Effector CD8-positive, alpha-beta T cell (primary cell): ENCODE data around the gene PNMA8C.
"Not testable (repeated sequence)": the region's sequence is repeated elsewhere in the genome, so short reads cannot be mapped to it uniquely, and the experiment has no call there.

Experiments used
- DNase-seq: peaks from one replicate; lab custom pipeline; 2025; lab: John Stamatoyannopoulos, UW

PNMA8C gene

DNA sequence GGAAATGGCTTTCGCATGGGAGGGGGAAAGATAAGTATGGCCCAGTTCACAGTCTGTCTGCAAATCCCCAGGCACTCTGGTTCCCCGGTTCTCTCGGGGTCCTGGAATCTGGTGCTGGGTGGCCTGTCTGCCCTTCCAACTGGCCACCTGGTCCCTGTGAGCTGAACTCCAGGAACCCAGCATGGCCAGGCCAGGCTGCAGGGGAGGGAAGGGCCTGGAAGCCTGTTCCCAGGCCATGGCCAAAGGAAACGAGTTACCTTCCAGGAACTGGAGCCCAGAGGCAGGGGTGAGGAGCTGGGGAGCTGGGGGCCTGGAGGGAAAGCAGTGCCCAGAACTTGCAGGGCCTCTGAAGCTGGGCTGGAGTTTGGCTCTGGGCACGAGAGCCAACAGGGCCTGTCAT, 19.1 kb upstream of the PNMA8C start:
- DNase-seq, result no peak

DNA sequence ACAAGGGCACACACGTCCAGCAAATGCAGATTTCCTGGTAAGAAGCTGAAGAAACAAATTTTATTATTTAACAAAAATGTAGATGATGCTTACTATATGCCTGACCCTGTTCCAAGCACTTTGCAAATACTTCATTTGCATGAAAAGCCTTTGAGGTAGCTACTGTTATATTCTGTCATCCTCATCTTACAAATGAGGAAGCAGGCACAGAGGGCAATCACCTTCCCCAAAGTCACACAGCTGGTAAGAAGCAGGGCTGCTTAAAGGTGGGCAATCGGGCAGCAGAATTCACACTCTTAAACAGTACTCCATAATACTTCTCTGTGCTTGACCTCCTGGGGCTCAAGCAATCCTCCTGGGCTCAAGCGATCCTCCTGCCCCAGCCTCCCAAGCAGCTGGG, 18.3 kb upstream of the PNMA8C start:
- no peak for DNase-seq

DNA sequence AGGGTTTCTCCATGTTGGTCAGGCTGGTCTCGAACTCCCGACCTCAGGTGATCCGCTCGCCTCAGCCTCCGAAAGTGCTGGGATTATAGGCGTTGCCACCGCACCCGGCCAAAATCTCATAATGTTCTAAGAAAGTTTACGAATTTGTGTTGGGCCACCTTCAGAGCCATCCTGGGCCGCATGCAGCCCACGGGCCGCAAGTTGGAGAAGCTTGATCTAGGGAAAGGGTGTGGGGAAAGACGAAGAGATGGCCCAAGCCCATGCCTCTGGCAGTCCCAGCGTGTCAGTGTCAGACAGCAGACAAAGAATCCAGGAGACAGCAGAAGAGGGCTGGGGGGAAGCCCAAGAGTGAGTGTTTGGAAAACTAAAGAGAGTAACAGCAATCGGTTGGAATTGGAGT, 17.3 kb upstream of the PNMA8C start:
- no peak for DNase-seq

DNA sequence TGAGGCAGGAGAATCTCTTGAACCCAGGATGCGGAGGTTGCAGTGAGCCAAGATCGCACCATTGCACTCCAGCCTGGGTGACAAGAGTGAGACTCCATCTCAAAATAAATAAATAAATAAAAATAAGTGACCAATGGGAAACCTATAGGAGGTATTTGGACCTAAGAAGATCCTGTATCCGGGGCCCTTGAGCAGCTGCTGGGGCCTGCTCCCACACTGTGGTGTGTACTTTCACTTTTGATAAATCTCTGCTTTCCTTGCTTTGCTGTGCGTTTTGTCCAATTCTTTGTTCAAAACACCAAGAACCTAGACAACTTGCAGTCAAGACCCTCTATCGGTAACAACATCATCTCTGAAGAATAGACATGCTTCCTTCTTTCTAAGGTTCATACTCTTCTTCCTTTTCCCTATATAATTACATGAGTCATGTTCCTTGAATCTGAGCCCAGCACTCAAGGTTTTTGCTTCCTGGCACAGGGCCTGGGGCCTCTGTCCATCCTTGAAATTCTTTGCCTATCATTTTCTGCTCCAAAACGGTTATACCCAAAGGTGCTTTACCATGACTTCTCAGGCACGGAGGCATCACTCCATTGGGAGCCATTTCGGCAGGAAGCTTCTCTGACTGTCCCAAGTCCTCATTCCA, 14.2 kb upstream of the PNMA8C start:
- DNase-seq, result no peak

DNA sequence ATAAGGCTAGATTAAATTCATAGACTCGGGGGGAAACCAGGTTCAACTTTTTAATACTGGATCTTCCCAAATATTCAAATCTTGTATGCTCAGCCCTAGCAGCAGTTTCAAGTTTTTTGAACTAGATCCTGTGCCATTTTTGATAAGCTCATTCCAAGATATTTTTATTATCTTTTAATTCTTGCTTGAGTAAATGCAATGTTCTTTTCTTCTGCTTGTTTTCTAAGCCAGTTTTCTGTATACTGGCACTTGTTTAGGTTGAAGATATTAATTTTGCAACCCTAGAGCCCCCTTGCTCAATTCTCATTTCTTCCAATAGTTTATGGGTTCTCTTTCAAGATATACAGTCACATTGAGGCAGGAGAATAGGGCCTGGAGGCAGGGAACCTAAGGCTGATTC, 13.1 kb upstream of the PNMA8C start:
- DNase-seq, result no peak

DNA sequence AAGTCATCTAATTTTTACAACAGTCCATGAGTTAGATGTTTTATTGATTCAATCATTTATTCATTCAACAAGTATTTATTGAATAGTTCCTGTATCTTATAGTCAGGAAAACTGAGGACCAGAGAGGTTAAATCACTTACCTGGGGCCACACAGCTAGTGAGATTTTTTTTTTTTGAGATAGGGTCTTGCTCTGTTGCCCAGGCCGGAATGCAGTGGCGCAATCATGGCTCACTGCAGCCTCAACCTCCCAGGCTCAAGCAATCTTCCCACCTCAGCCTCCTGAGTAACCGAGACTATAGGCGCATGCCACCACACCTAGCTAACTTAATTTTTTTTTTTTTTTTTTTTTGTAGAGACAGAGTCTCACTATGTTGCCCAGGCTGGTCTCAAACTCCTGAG, 7.0 kb upstream of the PNMA8C start:
- DNase-seq, result not testable (repeated sequence)

DNA sequence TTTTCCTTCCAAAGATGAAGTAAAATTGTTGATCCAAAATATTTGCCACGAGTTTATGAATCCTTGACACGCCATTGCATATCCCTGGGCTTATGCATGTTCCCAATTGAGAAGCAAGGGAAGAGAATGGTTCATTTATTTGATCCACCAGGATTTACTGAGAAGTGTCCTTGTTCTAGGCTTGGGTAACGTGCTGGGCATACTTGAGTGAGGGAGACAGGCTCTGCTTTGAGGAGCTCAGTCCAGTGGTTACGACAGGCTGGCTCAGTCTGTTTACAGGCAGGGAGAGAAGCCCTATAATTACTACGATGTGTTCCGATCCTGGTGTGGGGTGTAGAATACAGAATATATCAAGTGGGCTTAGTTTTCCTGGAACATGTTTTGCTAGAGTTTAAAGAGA, 6.3 kb upstream of the PNMA8C start:
- DNase-seq, result no peak

DNA sequence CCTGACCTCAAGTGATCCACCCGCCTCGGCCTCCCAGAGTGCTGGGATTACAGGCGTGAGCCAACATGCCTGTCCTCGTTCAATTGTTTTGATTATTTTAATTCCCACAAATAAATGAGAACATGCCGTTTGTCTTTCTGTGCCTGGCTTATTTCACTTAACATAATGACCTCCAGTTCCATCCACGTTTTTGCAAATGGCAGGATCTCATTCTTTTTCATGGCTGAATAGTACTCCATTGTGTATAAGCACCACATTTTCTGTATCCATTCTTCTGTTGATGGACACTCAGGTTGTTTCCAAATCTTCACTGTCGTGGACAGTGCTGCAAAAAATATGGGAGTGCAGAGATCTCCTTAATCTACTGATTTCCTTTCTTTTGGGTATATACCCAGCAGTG, 4.7 kb upstream of the PNMA8C start:
- not testable (repeated sequence) for DNase-seq

DNA sequence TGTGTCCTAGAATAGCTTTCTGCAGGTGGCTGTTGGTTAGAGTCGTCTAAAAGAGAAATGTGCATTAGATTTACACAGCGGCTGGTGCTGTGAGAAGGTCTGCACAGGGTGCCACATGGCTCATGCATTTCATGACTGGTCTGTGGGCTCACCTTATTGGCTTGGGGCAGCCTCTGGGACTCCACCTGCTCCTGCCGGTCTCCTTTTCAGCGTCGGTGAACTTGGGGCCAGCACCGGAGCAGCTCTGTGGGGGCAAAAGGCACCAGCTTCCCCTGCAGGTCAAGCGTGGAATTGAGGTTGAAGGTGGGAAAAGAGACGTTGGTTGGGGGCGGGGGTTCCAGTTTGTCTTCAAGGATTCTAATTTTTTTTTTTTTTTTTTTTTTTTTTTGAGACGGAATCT, 3.1 kb upstream of the PNMA8C start:
- DNase-seq, result no peak

DNA sequence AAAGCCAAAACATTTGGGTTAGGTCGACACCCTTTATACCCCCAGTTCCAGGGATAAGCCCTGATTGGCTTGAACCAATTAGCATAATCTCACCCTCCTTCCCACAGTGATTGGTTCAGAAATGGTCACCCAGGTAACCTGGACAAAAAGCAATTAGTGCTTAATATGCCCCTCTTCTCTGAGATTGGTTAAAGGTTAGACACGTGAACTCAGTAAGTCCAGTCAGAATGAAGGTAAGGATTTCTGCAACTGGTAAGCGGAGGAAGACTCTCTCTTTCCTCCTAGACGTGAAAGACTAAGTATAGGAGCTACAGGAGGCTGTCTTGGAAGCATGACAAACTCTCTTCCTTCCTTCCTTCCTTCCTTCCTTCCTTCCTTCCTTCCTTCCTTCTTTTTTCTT, 1.3 kb upstream of the PNMA8C start:
- no peak for DNase-seq

DNA sequence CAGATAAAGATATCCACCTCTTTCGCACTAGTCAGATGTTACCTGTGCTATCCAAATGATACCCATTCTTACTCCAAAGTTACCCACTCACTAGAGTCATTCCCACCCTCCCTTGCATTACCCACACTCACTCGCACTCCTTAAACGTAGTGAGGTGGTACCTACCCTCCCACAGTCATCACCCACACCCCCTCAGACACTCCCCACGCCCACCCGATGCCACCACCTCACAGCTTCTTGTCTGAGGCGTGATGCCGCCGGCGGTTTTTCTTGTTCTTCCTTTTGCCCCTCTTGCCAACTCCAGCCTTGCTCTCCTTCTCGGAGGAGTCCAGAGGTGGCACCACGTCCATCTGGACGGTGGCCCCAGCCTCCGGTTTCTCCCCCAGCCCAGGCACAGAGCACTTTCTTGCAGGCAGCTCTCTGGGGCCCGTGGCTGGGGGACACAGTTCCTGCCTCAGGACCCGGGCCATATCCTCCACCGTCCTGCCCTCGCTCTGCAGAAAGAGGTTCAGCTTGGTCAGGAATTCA, 1.2 kb downstream of the PNMA8C start:
- no peak for DNase-seq

DNA sequence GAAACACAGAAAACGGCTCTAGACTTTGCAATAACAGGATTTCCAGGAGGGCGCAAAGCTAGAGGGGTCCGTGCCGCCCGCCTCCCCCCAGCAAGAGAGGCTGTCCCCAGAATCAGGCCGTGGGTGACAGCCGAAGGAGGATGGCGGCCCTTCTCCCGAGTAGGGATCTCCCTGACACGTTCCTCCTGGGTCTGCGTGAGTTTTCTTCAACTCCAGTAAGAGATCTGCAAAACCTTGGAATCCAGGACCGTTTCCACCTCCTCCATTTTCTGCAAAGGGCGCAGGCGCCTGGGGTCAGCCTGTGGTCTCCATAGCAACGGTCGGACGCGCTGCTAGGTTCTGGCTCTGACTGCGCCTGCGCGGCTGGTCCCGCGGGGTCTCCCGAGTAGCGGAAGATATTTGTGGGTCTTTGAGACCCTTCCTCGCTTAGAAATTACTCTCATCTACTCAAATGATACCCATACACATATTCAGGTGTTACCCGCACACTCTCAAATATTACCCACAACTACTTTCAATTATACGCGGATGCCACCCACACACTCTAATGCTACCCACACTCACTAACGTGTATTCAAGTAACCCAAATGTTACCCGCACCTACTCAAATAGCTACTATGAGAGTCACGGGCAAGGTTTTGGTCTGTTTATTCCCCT, 2.1 kb downstream of the PNMA8C start:
- DNase-seq, result peak; percentile 39

DNA sequence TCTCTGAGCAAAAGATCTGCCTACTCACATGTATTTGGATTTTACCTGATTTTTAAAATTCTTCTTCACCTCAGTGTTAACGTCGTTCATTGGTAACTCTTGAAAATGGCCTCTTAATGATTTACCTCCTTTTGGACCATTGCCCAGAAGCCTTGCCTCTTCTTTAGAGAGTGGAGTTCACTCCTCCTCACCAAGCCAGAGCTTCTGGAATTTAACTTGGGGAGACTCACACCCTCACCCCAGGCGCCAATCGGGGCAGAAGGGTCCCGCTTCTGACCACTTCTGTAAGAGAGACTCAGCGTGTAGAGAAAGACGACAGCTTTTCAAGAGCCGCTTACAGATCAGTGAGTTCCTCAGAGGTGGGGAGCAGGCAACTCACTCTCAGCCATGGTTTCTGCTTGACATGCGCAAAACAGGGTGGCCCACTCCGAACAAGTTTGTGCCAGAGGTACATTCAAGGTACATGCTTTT, 2.7 kb downstream of the PNMA8C start:
- DNase-seq, result no peak

DNA sequence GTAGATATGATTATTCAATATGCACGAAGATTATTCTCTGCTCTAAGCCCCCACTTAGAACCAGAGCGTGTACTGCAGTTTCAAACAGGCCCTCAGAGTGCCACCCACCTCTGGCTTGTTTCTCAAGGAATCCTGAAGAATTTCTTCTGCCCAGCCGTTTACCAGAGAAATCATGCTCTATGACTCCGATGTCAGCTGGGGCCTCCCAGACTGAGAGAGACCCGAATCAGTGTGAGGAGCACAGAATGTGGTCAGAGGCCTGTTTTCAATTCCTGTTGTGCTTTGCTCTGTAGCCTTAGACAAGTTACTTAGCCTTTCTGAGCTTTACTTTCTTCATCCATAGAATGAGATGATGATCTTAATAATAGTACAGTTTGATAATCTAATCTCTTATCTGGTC, 5.5 kb downstream of the PNMA8C start:
- DNase-seq, result no peak

DNA sequence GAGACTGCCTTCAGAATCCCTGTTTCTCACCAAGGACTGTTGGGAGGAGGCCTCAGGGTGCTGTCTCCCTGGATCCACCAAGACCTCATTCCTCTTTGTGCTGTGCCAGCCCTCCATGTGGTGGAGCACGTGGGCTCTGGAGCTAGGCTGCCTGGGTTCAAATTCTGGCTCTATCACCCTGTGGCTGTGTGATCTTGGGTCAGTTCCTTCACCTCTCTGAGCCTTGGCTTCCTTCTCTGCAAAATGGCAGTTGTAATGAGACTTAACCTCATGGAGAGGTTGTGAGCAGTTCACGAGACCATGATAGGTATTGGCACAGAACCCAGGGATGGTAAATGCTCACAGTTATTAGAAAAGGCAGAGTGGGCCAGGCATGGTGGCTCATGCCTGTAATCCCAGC, 6.4 kb downstream of the PNMA8C start:
- no peak for DNase-seq

DNA sequence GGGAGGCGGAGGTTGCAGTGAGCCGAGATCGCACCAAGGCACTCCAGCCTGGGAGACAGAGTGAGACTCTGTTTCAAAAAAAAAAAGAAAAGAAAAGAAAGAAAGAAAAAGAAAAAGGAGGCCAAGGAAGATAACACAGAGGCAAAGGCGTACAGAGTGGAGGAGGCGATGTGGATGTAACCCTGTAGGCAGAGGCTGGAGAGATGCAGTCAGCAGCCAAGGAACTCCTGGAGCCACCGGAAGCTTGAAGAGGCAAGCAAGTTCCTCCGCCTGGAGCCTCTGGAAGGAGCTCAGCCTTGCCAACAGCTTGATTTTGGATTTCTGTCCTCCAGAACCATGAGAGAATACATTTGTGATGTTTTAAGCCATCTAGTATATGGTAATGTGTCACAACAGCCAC, 8.7 kb downstream of the PNMA8C start:
- DNase-seq, result no peak

DNA sequence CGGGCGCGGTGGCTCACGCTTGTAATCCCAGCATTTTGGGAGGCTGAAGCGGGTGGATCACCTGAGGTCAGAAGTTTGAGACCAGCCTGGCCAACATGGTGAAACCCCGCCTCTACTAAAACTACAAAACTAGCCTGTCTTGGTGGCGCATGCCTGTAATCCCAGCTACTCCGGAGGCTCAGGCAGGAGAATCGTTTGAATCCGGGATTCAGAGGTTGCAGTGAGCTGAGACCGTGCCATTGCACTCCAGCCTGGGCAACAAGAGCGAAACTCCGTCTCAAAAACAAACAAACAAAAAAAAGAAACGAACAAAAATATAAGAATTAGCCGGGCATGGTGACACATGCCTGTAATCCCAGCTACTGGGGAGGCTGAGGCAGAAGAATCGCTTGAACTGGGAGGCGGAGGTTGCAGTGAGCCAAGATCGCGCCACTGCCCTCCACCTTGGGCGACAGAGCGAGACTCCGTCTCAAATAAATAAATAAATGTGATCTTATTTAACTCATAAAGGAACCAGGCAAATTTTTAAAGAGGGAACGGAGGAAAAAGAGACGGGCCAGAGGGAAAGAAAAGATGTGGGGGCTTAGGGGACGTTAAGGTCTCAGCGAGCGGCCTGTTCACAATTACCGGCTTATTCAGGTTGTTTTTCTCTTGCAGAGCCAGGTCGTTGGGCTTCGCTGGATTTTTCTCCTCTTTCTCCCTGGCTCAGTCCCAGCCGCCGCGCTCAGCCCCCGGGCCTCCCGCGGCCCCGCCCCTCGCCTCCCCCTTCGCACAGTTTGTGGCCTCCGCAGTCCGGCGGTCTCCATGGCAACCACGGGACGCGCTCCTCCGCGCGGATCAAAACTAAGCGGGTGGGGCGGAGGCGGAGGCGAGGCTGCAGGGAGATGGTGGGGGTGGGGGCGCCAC, 12.7 kb downstream of the PNMA8C start:
- DNase-seq, result not testable (repeated sequence)

DNA sequence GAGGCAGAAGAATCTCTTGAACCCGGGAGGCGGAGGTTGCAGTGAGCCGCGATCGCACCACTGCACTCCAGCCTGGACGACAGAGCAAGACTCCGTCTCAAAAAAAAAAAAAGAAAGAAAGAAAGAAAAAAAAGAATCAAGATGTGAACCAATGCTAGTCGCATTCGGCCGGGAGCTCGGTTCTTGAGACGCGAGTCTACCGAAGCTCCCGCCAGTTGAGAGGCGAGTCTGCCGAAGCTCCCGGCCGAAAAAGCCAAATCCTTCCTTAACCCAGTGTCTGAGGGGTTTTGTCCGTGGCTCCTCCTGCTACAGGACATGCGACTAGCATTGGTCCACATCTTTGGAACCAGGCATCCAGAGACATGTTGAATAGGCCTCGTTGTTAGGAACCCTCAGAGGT, 13.8 kb downstream of the PNMA8C start:
- DNase-seq, result not testable (repeated sequence)

DNA sequence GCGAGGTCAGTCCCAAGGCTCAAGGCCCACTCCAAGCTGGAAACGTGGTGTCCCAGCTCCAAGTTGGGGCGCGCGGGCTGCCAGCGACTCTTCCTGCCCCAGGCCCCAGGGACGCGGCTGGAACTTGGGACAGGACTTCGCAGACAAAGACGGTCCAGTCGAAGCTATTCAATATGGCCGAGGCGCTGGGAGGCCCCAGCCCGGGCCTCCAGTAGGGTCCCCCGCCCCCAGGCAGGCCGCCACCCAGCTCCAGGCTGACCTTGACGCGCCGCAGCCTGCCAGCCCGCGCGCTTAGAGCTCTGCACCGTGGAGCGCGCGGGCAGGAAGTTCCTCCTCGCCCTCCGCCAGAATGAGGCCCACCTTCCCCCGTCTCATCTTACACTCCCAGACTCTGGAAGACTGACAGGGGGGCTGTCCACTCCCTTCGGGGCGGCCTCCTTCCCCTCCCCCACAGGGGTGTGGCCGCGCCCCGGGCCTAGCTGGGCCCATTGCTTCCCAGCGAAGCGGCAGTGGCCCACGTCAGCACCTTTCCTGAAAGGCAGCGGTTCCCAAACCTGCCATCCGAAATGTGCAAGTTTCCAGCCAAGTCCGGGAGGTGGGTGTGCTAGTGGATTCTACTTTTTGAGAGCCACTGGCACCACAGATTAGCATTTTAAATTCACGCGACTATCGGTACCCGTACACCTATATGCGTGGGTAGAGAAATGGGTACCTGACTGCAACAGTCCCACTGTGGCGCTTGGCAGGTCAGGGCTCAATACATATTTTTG, 15.3 kb downstream of the PNMA8C start, which contains the start of gene CCDC8:
TSS of gene CCDC8 (minus strand) at position 303 of the 770 bp plus-strand sequence. CDS start 754 bp downstream, outside the sequence.
- DNase-seq, result no peak

DNA sequence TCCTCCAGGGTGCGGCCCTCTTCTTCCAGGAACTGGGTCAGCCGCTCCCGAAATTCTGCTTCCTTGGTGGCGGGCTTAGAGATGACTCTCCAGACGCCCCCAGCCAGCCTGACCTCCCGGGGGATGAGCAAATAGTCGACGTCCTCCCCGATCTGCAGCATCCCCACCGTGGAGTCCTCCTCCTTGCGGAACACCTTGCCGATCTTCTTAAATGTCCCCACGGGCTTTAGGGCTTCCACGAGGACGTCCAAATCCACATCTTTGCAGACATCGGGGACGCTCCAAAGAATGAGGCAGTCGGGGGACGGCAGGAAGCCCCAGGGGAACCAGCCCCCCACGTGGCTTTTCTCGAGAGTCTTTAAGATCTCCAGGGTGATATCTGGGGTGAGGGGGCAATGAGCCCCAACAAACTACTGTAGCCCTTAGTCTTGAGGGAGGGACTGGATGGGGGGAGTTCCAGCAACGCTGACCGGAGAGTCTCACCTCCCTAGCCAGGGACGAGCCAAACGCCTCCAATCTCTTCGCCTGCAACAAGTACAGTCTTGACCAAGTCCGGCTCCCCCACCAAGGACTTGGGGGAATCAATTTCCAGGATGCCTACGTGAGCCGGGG, 16.0 kb downstream of the PNMA8C start:
- DNase-seq, result no peak
